ENCODE results near the gene RPL37. TPM values are rescaled to one million over a fixed set of nuclear protein-coding genes. Genes with fewer than 3 reads are reported as not detected.
A peak's percentile ranks its signal among the peaks of the same experiment; 100 is the strongest.

The RPL37 gene
- total RNA-seq, 4 donors from 2014 or later, result 92.6 to 258 (median 191) TPM

- Histone ChIP-seq H3K4me3 (no peak overlapping the region), H3K36me3 (peaks cover 0 to 24% (median 0%) of the 10 kb centered on the region in 3 donors), H3K27ac (no peak overlapping the region), H3K9me3 (no peaks in the 10 kb centered on the region), H3K4me1 (peaks cover 0 to 37% (median 0%) of the 10 kb centered on the region in 4 donors), H3K27me3 (no peaks in the 10 kb centered on the region)
- TF ChIP-seq POLR2A (IDR thresholded peaks at IDR 0.05), result no peak
- no peak for TF ChIP-seq CTCF (IDR thresholded peaks at IDR 0.05)
- no peak for DNase-seq
Measured at GRCh38 chr5:40780199-40780598, 54.8 kb downstream of the RPL37 start.

GRCh38 chr5:40779561-40779960, 55.5 kb downstream of the RPL37 start:
- no peak overlapping the region for H3K27ac ChIP-seq
- no peak for TF ChIP-seq CTCF (IDR thresholded peaks at IDR 0.05)
- TF ChIP-seq POLR2A (IDR thresholded peaks at IDR 0.05), result no peak
- no peak for DNase-seq
- H3K4me1 ChIP-seq, result peaks cover 0 to 31% (median 0%) of the 10 kb centered on the region in 4 donors
- H3K9me3 ChIP-seq, result no peaks in the 10 kb centered on the region
- H3K27me3 ChIP-seq, result no peaks in the 10 kb centered on the region
- H3K4me3 ChIP-seq, result no peak overlapping the region
- H3K36me3 ChIP-seq, result peaks cover 0 to 28% (median 0%) of the 10 kb centered on the region in 3 donors

- Histone ChIP-seq H3K36me3 (peaks cover 0 to 34% (median 0%) of the 10 kb centered on the region in 3 donors), H3K27me3 (no peaks in the 10 kb centered on the region), H3K27ac (no peak overlapping the region), H3K4me1 (peaks cover 0 to 18% (median 0%) of the 10 kb centered on the region in 4 donors), H3K9me3 (no peaks in the 10 kb centered on the region), H3K4me3 (no peak overlapping the region)
- TF ChIP-seq POLR2A (IDR thresholded peaks at IDR 0.05) (no peak), CTCF (IDR thresholded peaks at IDR 0.05) (no peak)
- no peak for DNase-seq
Measured at GRCh38 chr5:40778133-40778532, 56.9 kb downstream of the RPL37 start.

GRCh38 chr5:40776658-40776977, 58.4 kb downstream of the RPL37 start:
- H3K27me3 ChIP-seq, result no peaks in the 10 kb centered on the region
- peaks cover 0 to 15% (median 0%) of the 10 kb centered on the region in 4 donors for H3K4me1 ChIP-seq
- H3K4me3 ChIP-seq, result no peak overlapping the region
- no peak for DNase-seq
- peak overlapping the region in 2 of 4 donors; percentile 7 to 8 for H3K27ac ChIP-seq
- no peaks in the 10 kb centered on the region for H3K9me3 ChIP-seq
- peaks cover 0 to 46% (median 0%) of the 10 kb centered on the region in 3 donors for H3K36me3 ChIP-seq
- TF ChIP-seq POLR2A (IDR thresholded peaks at IDR 0.05) (no peak), CTCF (IDR thresholded peaks at IDR 0.05) (no peak)

- Histone ChIP-seq H3K9me3 (no peaks in the 10 kb centered on the region), H3K27me3 (no peaks in the 10 kb centered on the region), H3K36me3 (peaks cover 0 to 52% (median 0%) of the 10 kb centered on the region in 3 donors), H3K4me3 (no peak overlapping the region), H3K4me1 (peaks cover 0 to 15% (median 0%) of the 10 kb centered on the region in 4 donors), H3K27ac (peak overlapping the region in 2 of 4 donors; percentile 7 to 8)
- TF ChIP-seq CTCF (IDR thresholded peaks at IDR 0.05) (no peak), POLR2A (IDR thresholded peaks at IDR 0.05) (no peak)
- no peak for DNase-seq
Measured at GRCh38 chr5:40775846-40776657, 59.0 kb downstream of the RPL37 start.

Small RNA genes within 50 kb of the gene (small RNA-seq; reads per million reads assigned to genes)
- gene RF00191 (0 reads per million in 2 donors), gene SNORD72 (7.3 to 30.5 reads per million in 2 donors)

Other genes starting within 250 kb of the RPL37 start
- gene PTGER4, start 155.3 kb downstream of the RPL37 start, total RNA-seq, result 100 to 1,000 TPM in 3 of 4 donors, 10 to 100 TPM in 1; 47.9 to 134 (median 116) TPM
- 10 to 100 TPM; 11.3 to 19.0 (median 14.9) TPM for gene TTC33, start 79.3 kb downstream of the RPL37 start, total RNA-seq
- 100 to 1,000 TPM in 2 of 4 donors, 10 to 100 TPM in 2; 82.7 to 132 (median 100) TPM for gene PRKAA1, start 36.8 kb downstream of the RPL37 start, total RNA-seq
- 10 to 100 TPM in 1 of 4 donors, 1 to 10 TPM in 3; 4.1 to 20.6 (median 7.1) TPM for gene CARD6, start 6.1 kb upstream of the RPL37 start, total RNA-seq
- gene C7, start 74.3 kb upstream of the RPL37 start, total RNA-seq, result 100 to 1,000 TPM in 1 of 4 donors, 10 to 100 TPM in 3; 42.2 to 287 (median 56.4) TPM
- not detected for gene MROH2B, start 236.1 kb upstream of the RPL37 start, total RNA-seq

Data from Peyer's patch (tissue), 4 donors.